Brain microvascular endothelial cell (primary cell): ENCODE results near the gene HLCS.
"Not testable (repeated sequence)": the region's sequence is repeated elsewhere in the genome, so short reads cannot be mapped to it uniquely, and the experiment has no call there.

Experiments used
- DNase-seq: peaks from one replicate; pipeline ENCODE4 v3.0.0-alpha.2; 2020
- H3K27ac ChIP-seq: fragments of 250-450 bp; sonication (Bioruptor Pico); 2 replicates; pipeline ENCODE4 v1.5.1; 2020; ENCODE audit warnings: mild to moderate bottlenecking, moderate library complexity
- H3K27me3 ChIP-seq: fragments of 250-450 bp; sonication (Bioruptor Pico); replicated peaks from 2 replicates; pipeline ENCODE4 v1.5.1; 2020; ENCODE audit warnings: mild to moderate bottlenecking
- H3K36me3 ChIP-seq: fragments of 250-450 bp; sonication (Bioruptor Pico); replicated peaks from 2 replicates; pipeline ENCODE4 v1.5.1; 2020; ENCODE audit warnings: mild to moderate bottlenecking
- H3K4me3 ChIP-seq: 2 replicates; pipeline ENCODE4 v1.5.1; 2011; ENCODE audit warnings: low read depth, mild to moderate bottlenecking, control low read depth, low read length, moderate library complexity
- CTCF ChIP-seq: IDR thresholded peaks from 2 replicates; pipeline ENCODE4 v1.5.1; 2011; ENCODE audit warnings: low read depth, mild to moderate bottlenecking, moderate library complexity, low read length, control low read depth, inconsistent platforms; ENCODE audit errors: missing control alignments
- in situ Hi-C: cut with HindIII; loops from 2 replicates; pipeline ENCODE4 v1.10.0; 2017; ENCODE audit warnings: low sequenced_read_pairs, low pct_ligation_motif_present

HLCS gene

GRCh38 chr21:36960676-36961284, 5.7 kb downstream of the HLCS start:
- in situ Hi-C loops, result no loop called here

GRCh38 chr21:36959020-36959835, 7.2 kb downstream of the HLCS start:
- no peak for DNase-seq
- in situ Hi-C loops, result no loop called here
- Histone ChIP-seq H3K27me3 (no peaks in the 10 kb centered on the region), H3K36me3 (no peaks in the 10 kb centered on the region), H3K27ac (no peak overlapping the region), H3K4me3 (no peak overlapping the region)
- no peak for TF ChIP-seq CTCF

More at GRCh38 chr21:36960676-36961284, 5.7 kb downstream of the HLCS start:
- DNase-seq, result no peak
- Histone ChIP-seq H3K36me3 (no peaks in the 10 kb centered on the region), H3K27me3 (no peaks in the 10 kb centered on the region), H3K27ac (no peak overlapping the region), H3K4me3 (no peak overlapping the region)
- TF ChIP-seq CTCF, result no peak

GRCh38 chr21:36955783-36956182, 10.7 kb downstream of the HLCS start:
- Histone ChIP-seq H3K4me3 (no peak overlapping the region), H3K27me3 (no peaks in the 10 kb centered on the region), H3K27ac (no peak overlapping the region), H3K36me3 (no peaks in the 10 kb centered on the region)
- no peak for DNase-seq
- in situ Hi-C loops, result no loop called here
- no peak for TF ChIP-seq CTCF

- in situ Hi-C loops, H3K27me3 ChIP-seq, H3K36me3 ChIP-seq, DNase-seq, H3K27ac ChIP-seq, H3K4me3 ChIP-seq: not testable (repeated sequence)
Observed at GRCh38 chr21:36952331-36952730, 14.1 kb downstream of the HLCS start.

GRCh38 chr21:36949171-36950141, 17.0 kb downstream of the HLCS start:
- DNase-seq, result no peak
- in situ Hi-C loops, result no loop called here

More at GRCh38 chr21:36949171-36950141, 17.0 kb downstream of the HLCS start:
- no peak overlapping the region for H3K27ac ChIP-seq
- no peaks in the 10 kb centered on the region for H3K36me3 ChIP-seq
- no peak overlapping the region for H3K4me3 ChIP-seq
- no peaks in the 10 kb centered on the region for H3K27me3 ChIP-seq
- TF ChIP-seq CTCF, result no peak
